Mucosa of rectum (tissue), 2 donors: ENCODE data around the gene ETHE1.

Source experiments
- H3K27ac ChIP-seq, 2 donors: one replicate each; pipeline ENCODE4 v1.7.0; 2013; ENCODE audit warnings: inconsistent platforms in 2 of 2, low read depth in 2 of 2, low read length in 2 of 2
- H3K27me3 ChIP-seq, 2 donors: one replicate each; pipeline ENCODE4 v1.7.0; 2013; ENCODE audit warnings: low read length in 2 of 2; ENCODE audit not compliant: control insufficient read depth in 2 of 2, insufficient read depth in 2 of 2
- H3K36me3 ChIP-seq, 2 donors: one replicate each; pipeline ENCODE4 v1.7.0; 2013; ENCODE audit warnings: low read length in 2 of 2; ENCODE audit not compliant: control insufficient read depth in 2 of 2, insufficient read depth in 2 of 2
- H3K4me1 ChIP-seq, 2 donors: one replicate each; pipeline ENCODE4 v1.7.0; 2013; ENCODE audit warnings: low read length in 2 of 2, mild to moderate bottlenecking in 1 of 2; ENCODE audit not compliant: control insufficient read depth in 2 of 2, insufficient read depth in 2 of 2
- H3K4me3 ChIP-seq, 2 donors: one replicate each; pipeline ENCODE4 v1.7.0; 2013; ENCODE audit warnings: low read length in 2 of 2
- H3K9ac ChIP-seq, 2 donors: one replicate each; pipeline ENCODE4 v1.7.0; 2013; ENCODE audit warnings: low read length in 2 of 2, low read depth in 1 of 2, mild to moderate bottlenecking in 1 of 2
- H3K9me3 ChIP-seq, 2 donors: one replicate each; pipeline ENCODE4 v1.7.0; 2013; ENCODE audit warnings: low read length in 2 of 2; ENCODE audit not compliant: control insufficient read depth in 2 of 2
- donor health status: healthy.
- donor health status: Normal muscosa, but diverticular disease.

ETHE1 gene, protein sequence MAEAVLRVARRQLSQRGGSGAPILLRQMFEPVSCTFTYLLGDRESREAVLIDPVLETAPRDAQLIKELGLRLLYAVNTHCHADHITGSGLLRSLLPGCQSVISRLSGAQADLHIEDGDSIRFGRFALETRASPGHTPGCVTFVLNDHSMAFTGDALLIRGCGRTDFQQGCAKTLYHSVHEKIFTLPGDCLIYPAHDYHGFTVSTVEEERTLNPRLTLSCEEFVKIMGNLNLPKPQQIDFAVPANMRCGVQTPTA

DNA sequence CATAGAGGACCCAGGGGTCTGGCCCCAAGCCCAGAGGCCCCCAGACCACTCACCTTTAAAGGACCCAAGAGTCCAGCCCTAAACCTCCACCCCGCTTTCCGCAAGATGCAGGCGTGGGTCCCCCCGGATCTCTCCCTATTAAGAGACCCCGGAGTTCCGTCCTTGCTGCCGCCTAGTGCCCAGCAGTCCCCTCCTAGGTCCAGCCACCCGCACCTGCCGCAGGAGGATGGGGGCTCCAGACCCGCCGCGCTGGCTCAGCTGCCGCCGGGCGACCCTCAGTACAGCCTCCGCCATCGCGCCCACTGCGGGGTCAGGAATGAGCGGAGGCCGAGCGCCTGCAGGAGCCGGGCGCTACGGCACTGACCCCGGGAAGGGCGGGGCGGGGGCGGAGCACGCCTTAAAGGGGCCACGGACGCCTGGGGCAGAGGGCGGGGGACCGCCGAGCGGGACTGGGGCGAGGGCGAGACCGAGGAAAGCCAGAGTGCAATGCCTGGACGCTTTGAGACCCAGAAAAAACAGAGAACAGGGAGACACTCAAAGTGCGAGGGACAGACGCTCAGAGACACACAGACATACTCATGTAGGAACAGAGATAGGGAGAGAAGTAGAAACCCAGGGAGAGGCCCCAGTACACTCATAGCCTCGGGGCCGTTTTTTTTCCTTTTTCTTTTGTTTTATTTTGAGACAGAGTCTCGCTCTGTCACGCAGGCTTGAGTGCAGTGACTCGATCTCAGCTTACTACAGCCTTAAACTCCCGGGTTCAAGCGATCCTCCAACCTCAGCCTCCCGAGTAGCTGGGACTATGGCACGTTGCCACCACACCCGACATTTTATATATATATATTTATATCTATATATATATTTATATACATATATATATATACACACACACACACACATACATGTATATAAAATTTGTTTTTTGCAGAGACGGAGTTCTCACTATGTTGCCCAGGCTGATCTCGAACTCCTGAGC, at the start of gene ETHE1:
Gene ETHE1 (minus strand): TSS at position 318 of the 976 bp plus-strand sequence. CDS start 24 bp downstream, at position 294.
- peaks cover 34 to 41% of the 10 kb centered on the region in 2 donors for H3K4me1 ChIP-seq
- peak within 1 kb of the TSS; percentile 89 to 95 for H3K27ac ChIP-seq

DNA sequence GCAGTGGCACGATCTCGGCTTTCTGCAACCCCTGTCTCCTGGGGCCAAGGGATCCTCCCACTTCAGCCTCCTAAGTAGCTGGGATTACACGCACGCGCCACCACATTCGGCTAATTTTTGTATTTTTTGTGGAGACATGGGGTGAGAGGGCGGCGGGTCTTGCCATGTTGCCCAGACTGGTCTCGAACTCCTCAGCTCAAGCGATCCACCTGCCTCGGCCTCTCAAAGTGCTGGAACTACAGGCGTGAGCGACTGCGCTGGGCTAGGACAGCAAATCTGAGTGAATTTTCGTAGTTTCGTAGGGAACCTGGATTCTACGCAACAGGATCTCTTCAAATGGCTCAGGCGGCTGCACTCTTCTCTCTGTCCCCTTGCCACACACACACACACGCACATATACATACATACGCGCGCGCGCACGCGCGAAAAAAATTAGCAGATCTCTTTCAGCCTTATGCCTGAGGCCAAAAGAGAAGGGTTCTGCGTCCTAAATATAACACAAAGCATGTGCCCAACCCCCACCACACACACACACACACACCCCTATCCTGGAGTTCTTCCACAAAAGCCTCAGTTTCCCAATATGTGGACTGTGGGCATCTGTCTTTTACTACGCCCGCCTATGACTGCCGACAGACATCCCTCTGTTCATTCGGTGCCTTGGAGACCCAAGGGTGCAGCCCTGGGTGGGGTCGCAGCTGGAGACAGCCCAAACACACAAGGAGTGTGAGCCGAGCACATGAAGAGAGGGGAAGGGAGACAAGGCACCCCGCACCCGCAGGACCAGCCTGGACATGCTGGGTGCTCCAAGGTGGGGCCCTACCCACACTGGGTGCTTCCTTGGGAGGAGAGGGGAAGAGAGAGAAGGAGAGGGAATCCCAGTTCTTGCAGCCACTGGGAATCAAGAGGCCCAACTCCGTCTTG, 49.2 kb upstream of the ETHE1 start:
- Histone ChIP-seq H3K9ac (peak overlapping the region; percentile 18 to 41), H3K27me3 (no peaks in the 10 kb centered on the region), H3K4me3 (peak overlapping the region; percentile 77 to 98), H3K36me3 (no peaks in the 10 kb centered on the region), H3K27ac (peak overlapping the region; percentile 15 to 23), H3K4me1 (peaks cover 11 to 14% of the 10 kb centered on the region in 2 donors), H3K9me3 (no peaks in the 10 kb centered on the region)

More for the DNA sequence above, at the start of gene ETHE1:
- Histone ChIP-seq H3K9me3 (no peaks in the 10 kb centered on the region), H3K27me3 (no peaks in the 10 kb centered on the region), H3K9ac (peak within 1 kb of the TSS; percentile 77 to 97), H3K36me3 (peaks cover 7 to 8% of the 10 kb centered on the region in 2 donors), H3K4me3 (peak within 1 kb of the TSS; percentile 92 to 99)

DNA sequence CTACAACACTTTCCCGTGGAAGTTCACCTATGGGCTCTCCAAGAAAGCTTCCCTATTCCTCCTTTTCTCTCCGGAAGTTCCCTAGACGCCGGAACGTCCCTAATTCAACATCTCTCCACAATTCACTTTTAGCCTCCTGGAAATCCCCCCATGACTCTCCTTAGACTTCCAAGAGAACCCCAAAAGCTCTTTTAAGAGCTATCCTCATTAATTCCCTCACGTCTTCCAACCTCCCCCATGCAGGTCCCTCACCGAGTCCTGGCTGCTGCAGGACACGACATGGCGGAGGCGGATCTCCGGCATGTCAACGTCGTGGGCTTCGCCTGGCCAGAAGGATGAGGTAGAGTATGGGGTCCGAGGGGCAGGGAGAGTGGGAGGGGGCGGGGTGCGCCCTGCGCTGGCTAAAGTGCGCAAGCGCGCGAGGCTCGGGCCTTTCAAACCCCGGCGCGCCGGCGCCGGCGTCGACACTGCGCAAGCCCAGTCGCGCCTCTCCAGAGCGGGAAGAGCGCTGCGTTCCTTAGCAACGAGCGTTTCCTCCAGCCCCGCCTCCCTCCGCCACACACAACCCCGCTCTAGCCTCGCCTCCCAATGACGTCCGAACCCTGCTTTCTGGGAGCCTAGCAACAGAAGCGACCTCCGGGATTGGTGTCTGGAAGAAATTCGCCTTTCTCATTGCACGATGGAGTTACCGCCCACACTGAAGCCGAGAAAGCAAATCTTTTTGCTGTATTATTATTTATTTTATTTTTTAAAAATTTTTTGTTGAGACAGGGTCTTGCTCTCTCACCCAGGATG, 48.4 kb upstream of the ETHE1 start, which contains the start of the genes PINLYP and XRCC1:
Gene PINLYP (plus strand): TSS at position 646 of the 795 bp plus-strand sequence. CDS start 1,391 bp downstream, outside the sequence.
Gene XRCC1 (minus strand): TSS at position 372 of the 795 bp plus-strand sequence. CDS start 69 bp downstream, at position 303.
- peaks cover 0 to 3% of the 10 kb centered on the region in 2 donors for H3K36me3 ChIP-seq
- H3K27ac ChIP-seq, result peak within 1 kb of the TSS; percentile 63 to 90
- H3K9ac ChIP-seq, result peak within 1 kb of the TSS; percentile 89 to 98
- H3K4me3 ChIP-seq, result peak within 1 kb of the TSS; percentile 77 to 98
- H3K4me1 ChIP-seq, result peaks cover 11 to 14% of the 10 kb centered on the region in 2 donors
- no peaks in the 10 kb centered on the region for H3K27me3 ChIP-seq
- no peaks in the 10 kb centered on the region for H3K9me3 ChIP-seq

DNA sequence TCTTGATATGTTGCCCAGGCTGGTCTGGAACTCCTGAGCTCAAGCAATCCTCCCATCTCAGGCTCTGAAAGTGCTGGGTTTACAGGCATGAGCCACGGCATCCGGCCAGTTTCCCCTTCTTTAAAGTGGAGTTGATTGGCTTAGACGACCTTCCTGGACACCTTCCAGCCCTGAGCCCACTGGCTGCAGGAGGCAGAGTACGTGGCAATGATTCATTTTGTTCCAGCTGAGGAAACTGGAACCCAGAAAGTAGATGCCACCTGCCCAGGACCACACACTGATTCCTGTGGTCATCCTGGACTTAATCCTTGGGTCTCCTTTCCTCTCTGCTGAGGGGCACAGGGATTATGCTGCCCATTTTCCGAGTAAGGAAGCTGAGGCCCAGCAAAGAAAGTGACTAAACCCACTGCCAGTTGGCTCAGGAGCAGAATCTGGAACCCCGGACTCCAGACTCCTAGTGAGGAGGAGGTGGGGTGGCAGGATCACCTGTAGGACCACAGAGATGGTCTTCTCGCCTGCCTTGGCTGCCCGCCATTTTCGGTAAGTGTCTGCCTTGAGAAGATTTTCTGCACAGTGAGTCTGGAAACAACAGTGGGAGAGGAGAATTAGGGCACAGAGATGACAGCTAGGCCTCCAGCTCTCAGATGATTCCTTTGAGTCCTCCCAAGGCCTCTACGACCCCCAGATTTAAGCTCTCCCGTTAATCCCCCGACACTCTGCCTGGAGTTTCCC, 47.6 kb upstream of the ETHE1 start:
- H3K4me3 ChIP-seq, result peak overlapping the region; percentile 77 to 98
- peaks cover 11 to 14% of the 10 kb centered on the region in 2 donors for H3K4me1 ChIP-seq
- H3K9ac ChIP-seq, result peak overlapping the region; percentile 89 to 98
- peak overlapping the region; percentile 63 to 90 for H3K27ac ChIP-seq
- no peaks in the 10 kb centered on the region for H3K9me3 ChIP-seq
- H3K27me3 ChIP-seq, result no peaks in the 10 kb centered on the region
- H3K36me3 ChIP-seq, result peaks cover 0 to 3% of the 10 kb centered on the region in 2 donors

DNA sequence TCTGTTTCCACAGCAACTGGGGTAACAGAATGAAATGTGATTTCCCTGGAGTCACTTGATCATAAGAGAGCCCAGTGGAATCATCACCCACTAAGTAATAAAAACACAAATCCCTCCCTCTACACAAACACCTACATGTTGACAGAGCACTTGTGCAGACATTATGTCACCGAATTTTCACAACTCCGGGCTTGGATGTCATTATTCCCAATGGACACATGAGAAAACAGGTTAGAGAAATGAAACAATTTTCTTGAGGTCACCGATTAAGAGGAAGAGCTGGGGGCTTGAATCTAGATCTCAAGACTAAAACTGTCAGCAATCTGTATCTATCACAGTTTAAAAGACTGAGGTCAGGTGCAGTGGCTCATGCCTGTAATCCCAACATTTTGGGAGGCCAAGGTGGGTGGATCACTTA, 45.2 kb upstream of the ETHE1 start:
- H3K9ac ChIP-seq, result peak overlapping the region in 1 of 2 donors; percentile 11
- H3K36me3 ChIP-seq, result peaks cover 0 to 3% of the 10 kb centered on the region in 2 donors
- H3K27me3 ChIP-seq, result no peaks in the 10 kb centered on the region
- H3K4me1 ChIP-seq, result peaks cover 11 to 14% of the 10 kb centered on the region in 2 donors
- H3K27ac ChIP-seq, result no peak overlapping the region
- H3K4me3 ChIP-seq, result no peak overlapping the region
- H3K9me3 ChIP-seq, result no peaks in the 10 kb centered on the region

DNA sequence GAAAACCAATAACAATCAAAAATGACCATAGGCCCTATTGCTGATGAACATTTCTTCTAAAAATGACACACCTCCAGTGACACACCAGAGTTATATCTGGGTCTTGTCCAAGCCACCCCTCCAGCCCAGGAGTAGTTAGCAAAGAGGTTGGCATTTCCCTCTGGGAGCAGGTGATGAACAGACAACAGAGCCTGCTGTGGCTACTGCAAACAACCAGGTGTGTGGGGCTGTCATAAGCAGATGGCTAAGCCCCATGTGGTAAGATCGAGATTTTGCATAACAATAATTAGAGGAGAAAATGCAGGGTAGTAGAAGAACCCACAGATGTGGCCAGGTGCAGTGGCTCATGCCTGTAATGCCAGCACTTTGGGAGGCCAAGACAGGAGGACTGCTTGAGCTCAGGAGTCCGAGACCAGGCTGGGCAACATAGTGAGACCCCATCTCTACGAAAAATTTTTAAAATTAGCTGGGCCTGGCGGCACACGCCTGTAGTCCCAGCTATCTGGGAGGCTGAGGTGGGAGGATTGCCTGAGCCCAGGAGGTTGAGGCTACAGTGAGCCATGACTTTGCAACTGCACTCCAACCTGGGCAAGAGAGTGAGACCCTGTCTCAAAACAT, 43.3 kb upstream of the ETHE1 start:
- Histone ChIP-seq H3K4me1 (peaks cover 7 to 9% of the 10 kb centered on the region in 2 donors), H3K27me3 (no peaks in the 10 kb centered on the region), H3K27ac (no peak overlapping the region), H3K9me3 (no peaks in the 10 kb centered on the region), H3K9ac (no peak overlapping the region), H3K4me3 (no peak overlapping the region), H3K36me3 (peaks cover 0 to 3% of the 10 kb centered on the region in 2 donors)

DNA sequence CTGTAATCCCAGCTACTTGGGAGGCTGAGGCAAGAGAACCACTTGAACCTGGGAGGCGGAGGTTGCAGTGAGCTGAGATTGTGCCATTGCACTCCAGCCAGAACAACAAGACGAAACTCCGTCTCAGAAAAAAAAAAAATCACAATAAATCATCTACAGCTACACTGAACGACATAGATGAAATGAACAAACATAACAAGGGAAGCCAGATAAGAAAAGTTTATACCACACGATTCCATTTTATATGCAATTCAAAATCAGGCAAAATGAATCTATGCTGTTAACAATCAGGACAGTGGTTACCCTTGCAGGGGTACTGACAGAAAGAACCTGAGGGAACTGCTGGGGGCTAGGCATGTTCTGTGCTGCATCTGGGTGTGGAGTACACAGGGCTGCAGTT, 42.7 kb upstream of the ETHE1 start:
- peaks cover 0 to 3% of the 10 kb centered on the region in 2 donors for H3K36me3 ChIP-seq
- H3K4me1 ChIP-seq, result peaks cover 3 to 4% of the 10 kb centered on the region in 2 donors
- no peaks in the 10 kb centered on the region for H3K9me3 ChIP-seq
- no peak overlapping the region for H3K4me3 ChIP-seq
- no peaks in the 10 kb centered on the region for H3K27me3 ChIP-seq
- no peak overlapping the region for H3K9ac ChIP-seq
- no peak overlapping the region for H3K27ac ChIP-seq

DNA sequence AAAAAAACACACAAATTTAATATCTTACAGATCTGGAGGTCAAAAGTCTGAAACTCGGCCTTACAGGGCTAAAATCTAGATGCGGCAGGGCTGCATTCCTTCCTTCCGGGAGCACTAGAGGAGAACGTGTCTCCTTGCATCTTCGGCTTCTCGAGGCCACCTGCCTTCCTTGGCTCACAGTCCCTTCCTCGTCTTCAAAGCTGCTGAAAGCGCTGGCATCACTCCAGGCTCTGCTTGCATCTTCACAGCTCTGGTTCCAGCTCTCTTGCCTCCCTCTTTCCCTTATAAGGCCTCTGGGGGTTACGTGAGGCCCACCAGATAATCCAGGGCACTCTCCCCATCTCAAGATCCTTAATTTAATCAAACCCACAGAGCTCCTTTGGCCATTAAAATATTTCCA, 37.8 kb upstream of the ETHE1 start:
- no peak overlapping the region for H3K9ac ChIP-seq
- H3K36me3 ChIP-seq, result peaks cover 6 to 12% of the 10 kb centered on the region in 2 donors
- no peaks in the 10 kb centered on the region for H3K27me3 ChIP-seq
- peaks cover 0 to 6% of the 10 kb centered on the region in 2 donors for H3K4me1 ChIP-seq
- H3K4me3 ChIP-seq, result no peak overlapping the region
- H3K9me3 ChIP-seq, result no peaks in the 10 kb centered on the region
- H3K27ac ChIP-seq, result no peak overlapping the region
